Endodermal cell (in vitro differentiated cells): ENCODE data around the gene SLC36A3. TPM values are rescaled to one million over a fixed set of nuclear protein-coding genes. Genes with fewer than 3 reads are reported as not detected.

Experiments
- DNase-seq: peaks from one replicate; pipeline ENCODE4 v3.0.0-alpha.2; 2017
- H3K27ac ChIP-seq: 2 replicates; pipeline ENCODE4 v1.5.1; 2013; ENCODE audit warnings: mild to moderate bottlenecking, low read depth, low read length, moderate library complexity
- H3K27me3 ChIP-seq: 2 replicates; pipeline ENCODE4 v1.6.1; 2013; ENCODE audit warnings: mild to moderate bottlenecking, low read length, moderate library complexity; ENCODE audit not compliant: insufficient read depth, control insufficient read depth, poor library complexity, severe bottlenecking
- H3K36me3 ChIP-seq: 2 replicates; pipeline ENCODE4 v1.7.0; 2013; ENCODE audit warnings: mild to moderate bottlenecking, low read length, moderate library complexity; ENCODE audit not compliant: control insufficient read depth, insufficient read depth
- H3K4me1 ChIP-seq: one replicate; pipeline ENCODE4 v1.7.0; 2013; ENCODE audit warnings: low read length; ENCODE audit not compliant: control insufficient read depth, insufficient read depth
- H3K4me3 ChIP-seq: 2 replicates; pipeline ENCODE4 v1.5.1; 2013; ENCODE audit warnings: mild to moderate bottlenecking, low read length, moderate library complexity
- H3K9ac ChIP-seq: 2 replicates; pipeline ENCODE4 v1.6.1; 2013; ENCODE audit warnings: mild to moderate bottlenecking, low read length, moderate library complexity; ENCODE audit not compliant: poor library complexity, severe bottlenecking; ENCODE audit errors: extremely low read depth
- H3K9me3 ChIP-seq: 2 replicates; pipeline ENCODE4 v1.6.1; 2013; ENCODE audit warnings: mild to moderate bottlenecking, low read length, moderate library complexity; ENCODE audit not compliant: control insufficient read depth
- H3K27ac Mint-ChIP-seq: 2 replicates; pipeline ENCODE4 v1.8.0; 2020; ENCODE audit warnings: mixed read lengths
- H3K27me3 Mint-ChIP-seq: 2 replicates; pipeline ENCODE4 v1.8.0; 2021; ENCODE audit warnings: mild to moderate bottlenecking, mixed read lengths; ENCODE audit not compliant: insufficient read depth
- H3K36me3 Mint-ChIP-seq: 2 replicates; pipeline ENCODE4 v1.8.0; 2020; ENCODE audit warnings: low read depth, mixed read lengths
- H3K4me1 Mint-ChIP-seq: 2 replicates; pipeline ENCODE4 v1.8.0; 2020; ENCODE audit warnings: mixed read lengths
- H3K4me3 Mint-ChIP-seq: 2 replicates; pipeline ENCODE4 v1.8.0; 2020; ENCODE audit warnings: mild to moderate bottlenecking, moderate library complexity, mixed read lengths
- H3K9me3 Mint-ChIP-seq: 2 replicates; pipeline ENCODE4 v1.8.0; 2020; ENCODE audit warnings: mild to moderate bottlenecking, mixed read lengths
- CTCF ChIP-seq: fragments of 200-600 bp; sonication (generic); conservative IDR thresholded peaks from 2 replicates; pipeline ENCODE4 v1.5.0; 2021; ENCODE audit warnings: antibody characterized with exemption, mild to moderate bottlenecking
- WGBS, 2 experiments: methylation state at CpG; one replicate each; pipeline versions ENCODE4 v1.1.5 to v1.1.7; 2013; ENCODE audit warnings: missing lambda C conversion rate in 2 of 2, mixed read lengths in 1 of 2; ENCODE audit not compliant: insufficient coverage in 1 of 2, insufficient read length in 1 of 2; 5-methylcytosine and 5-hydroxymethylcytosine counted together
- total RNA-seq, 2 donors: library from RNA; stranded (reverse); fragmentation: NEBNext Ultra II Directional in 1 of 2; extraction: Animal tissue kit (Norgen Biotek cat#: 25700) in 1 of 2; gene quantifications; 2 replicates in 1 of 2; 3 replicates in 1 of 2; pipeline ENCODE4 v1.2.1, GENCODE V29; 2021

The SLC36A3 gene
- total RNA-seq, 2 donors from 2014 or later, result not detected

- Mint-ChIP-seq H3K27me3 (no peaks in the 10 kb centered on the region), H3K9me3 (no peaks in the 10 kb centered on the region), H3K27ac (no peak overlapping the region), H3K4me1 (peaks cover 43% of the 10 kb centered on the region), H3K4me3 (no peak overlapping the region), H3K36me3 (peaks cover 2% of the 10 kb centered on the region)
- Histone ChIP-seq H3K4me3 (no peak overlapping the region), H3K4me1 (no peaks in the 10 kb centered on the region), H3K27me3 (no peaks in the 10 kb centered on the region), H3K27ac (no peak overlapping the region), H3K9ac (no peak overlapping the region), H3K9me3 (no peaks in the 10 kb centered on the region), H3K36me3 (no peaks in the 10 kb centered on the region)
- no peak for TF ChIP-seq CTCF
- DNase-seq, result no peak
- WGBS, 2 experiments, result 81 to 94% methylated on average over 2 of the region's 2 CpGs
Measured at GRCh38 chr5:151317871-151318270, 14.3 kb upstream of the SLC36A3 start.

GRCh38 chr5:151315998-151316597, 12.5 kb upstream of the SLC36A3 start:
- Mint-ChIP-seq H3K4me1 (peaks cover 56% of the 10 kb centered on the region), H3K27me3 (no peaks in the 10 kb centered on the region), H3K4me3 (no peak overlapping the region), H3K27ac (no peak overlapping the region), H3K9me3 (peaks cover 5% of the 10 kb centered on the region), H3K36me3 (no peaks in the 10 kb centered on the region)
- Histone ChIP-seq H3K36me3 (no peaks in the 10 kb centered on the region), H3K9ac (no peak overlapping the region), H3K4me1 (peaks cover 4% of the 10 kb centered on the region), H3K27me3 (no peaks in the 10 kb centered on the region), H3K4me3 (no peak overlapping the region), H3K27ac (no peak overlapping the region), H3K9me3 (peaks cover 11% of the 10 kb centered on the region)
- peak; percentile 90 for DNase-seq
- 63 to 72% methylated on average over 4 to 8 of the region's 8 CpGs for WGBS, 2 experiments
- TF ChIP-seq CTCF, result peak; percentile 95

GRCh38 chr5:151313357-151313756, 9.8 kb upstream of the SLC36A3 start:
- no peak overlapping the region for H3K9ac ChIP-seq
- no peak overlapping the region for H3K27ac ChIP-seq
- TF ChIP-seq CTCF, result no peak
- H3K4me3 Mint-ChIP-seq, result no peak overlapping the region
- no peaks in the 10 kb centered on the region for H3K36me3 ChIP-seq
- H3K9me3 ChIP-seq, result peaks cover 28% of the 10 kb centered on the region
- peaks cover 28% of the 10 kb centered on the region for H3K9me3 Mint-ChIP-seq
- no peaks in the 10 kb centered on the region for H3K27me3 ChIP-seq
- no peak for DNase-seq
- H3K27me3 Mint-ChIP-seq, result no peaks in the 10 kb centered on the region
- no peak overlapping the region for H3K4me3 ChIP-seq
- peak overlapping the region; percentile 80 for H3K27ac Mint-ChIP-seq
- peaks cover 50% of the 10 kb centered on the region for H3K4me1 Mint-ChIP-seq
- peaks cover 4% of the 10 kb centered on the region for H3K4me1 ChIP-seq
- WGBS, 2 experiments, result 25% methylated on average over 1 of the region's 2 CpGs; no CpG with 5 or more reads in 1 of the 2 experiments
- H3K36me3 Mint-ChIP-seq, result peaks cover 8% of the 10 kb centered on the region
